ENCODE results near the gene PRAC2. TPM values are rescaled to one million over a fixed set of nuclear protein-coding genes. Genes with fewer than 3 reads are reported as not detected.

The PRAC2 gene
- total RNA-seq, 1 donor from 2014 or later = not detected

- DNase-seq (ENCODE audit: low read depth in 2 of 2) = no peak
Measured at GRCh38 chr17:48733632-48734328, 10.8 kb downstream of the PRAC2 start.

DNA sequence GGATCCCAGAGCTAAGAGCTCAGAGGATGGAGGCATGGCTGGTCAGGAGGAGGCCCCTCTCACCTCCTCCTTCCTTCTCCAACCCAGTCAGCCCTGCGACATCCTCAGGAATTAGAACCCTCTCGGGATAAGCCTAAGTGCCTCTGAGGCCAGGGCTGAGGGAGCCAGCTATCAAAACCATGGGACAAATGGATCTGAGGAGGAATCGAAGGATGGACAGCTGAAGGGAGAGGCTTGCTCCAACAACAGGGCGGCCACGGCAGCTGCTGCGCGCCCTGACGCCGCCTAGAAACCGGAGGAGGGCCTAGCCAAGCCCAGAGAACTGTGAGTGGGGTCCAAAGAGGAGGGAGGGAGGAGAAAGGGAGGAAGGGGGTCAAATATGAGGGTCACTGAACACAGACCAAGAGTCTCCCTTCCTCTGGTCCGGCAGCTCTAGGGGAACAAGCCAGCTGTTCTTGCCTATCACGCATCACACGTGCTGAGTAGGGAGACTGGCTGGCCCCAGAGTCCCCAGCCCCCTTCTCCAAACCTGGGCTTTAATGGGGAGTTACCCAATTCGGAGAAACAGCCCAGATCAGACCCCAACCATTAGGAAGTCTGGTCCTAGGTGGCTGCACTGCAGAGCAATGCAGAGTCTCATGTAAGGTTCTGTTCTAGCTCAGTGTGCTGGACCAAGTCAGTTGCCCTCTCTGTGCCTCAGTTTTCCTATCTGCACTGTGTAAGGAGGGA is 11.5 kb downstream of the PRAC2 start:
- no peak for DNase-seq (ENCODE audit: low read depth in 2 of 2)

DNA sequence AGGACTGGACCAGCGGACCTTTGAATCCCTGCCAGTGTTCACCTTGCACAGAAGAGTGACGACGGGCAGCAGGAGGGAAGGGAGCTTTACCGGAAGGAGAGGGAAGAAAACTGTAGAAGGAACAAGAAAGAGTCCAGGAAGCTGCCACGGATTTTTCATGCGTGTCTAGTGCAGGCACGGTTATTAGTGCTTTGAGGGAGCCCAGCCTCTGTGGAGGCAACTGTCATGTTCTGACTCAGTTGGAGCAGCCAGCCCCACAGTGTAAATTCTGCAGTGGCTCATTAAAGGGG is 12.0 kb downstream of the PRAC2 start:
- no peak for DNase-seq (ENCODE audit: low read depth in 2 of 2)

DNA sequence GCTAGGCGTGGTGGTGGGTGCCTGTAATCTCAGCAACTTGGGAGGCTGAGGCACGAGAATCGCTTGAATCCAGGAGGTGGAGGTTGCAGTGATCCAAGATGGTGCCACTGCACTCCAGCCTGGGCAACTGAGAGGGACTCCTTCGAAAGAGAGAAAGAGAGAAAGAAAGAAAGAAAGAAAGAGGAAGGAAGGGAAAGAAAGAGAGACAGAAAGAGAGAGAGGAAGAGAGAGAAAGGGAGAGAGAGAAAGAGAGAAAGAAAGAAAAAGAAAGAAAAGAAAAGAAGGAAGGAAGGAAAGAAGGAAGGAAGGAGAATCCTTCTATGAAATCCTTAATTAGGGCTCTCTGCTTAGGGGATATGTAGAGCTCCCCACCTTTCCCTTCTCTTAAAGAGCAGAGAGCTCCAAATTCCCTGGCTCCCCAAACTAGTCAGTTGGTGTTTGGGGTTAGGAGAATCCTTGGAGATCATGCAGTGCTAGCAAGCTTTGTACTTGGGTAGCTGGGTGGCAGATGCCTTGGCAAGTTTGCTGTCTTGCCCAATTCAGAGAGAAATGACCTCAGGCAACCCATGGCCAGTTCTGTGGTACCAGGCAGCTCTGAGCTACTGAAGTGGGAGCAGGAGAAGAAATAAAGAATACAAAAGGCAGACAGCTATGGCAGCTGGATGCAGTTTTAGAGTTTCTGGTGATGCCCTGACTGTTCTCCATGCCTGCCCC is 14.5 kb downstream of the PRAC2 start:
- no peak for DNase-seq (ENCODE audit: low read depth in 2 of 2)

- no peak for DNase-seq (ENCODE audit: low read depth in 2 of 2)
Measured at GRCh38 chr17:48738424-48738802, 15.4 kb downstream of the PRAC2 start.

- no peak for DNase-seq (ENCODE audit: low read depth in 2 of 2)
Measured at GRCh38 chr17:48738803-48739526, 16.0 kb downstream of the PRAC2 start.

GRCh38 chr17:48740537-48740936 is 17.6 kb downstream of the PRAC2 start:
- DNase-seq (ENCODE audit: low read depth in 2 of 2) = no peak

DNA sequence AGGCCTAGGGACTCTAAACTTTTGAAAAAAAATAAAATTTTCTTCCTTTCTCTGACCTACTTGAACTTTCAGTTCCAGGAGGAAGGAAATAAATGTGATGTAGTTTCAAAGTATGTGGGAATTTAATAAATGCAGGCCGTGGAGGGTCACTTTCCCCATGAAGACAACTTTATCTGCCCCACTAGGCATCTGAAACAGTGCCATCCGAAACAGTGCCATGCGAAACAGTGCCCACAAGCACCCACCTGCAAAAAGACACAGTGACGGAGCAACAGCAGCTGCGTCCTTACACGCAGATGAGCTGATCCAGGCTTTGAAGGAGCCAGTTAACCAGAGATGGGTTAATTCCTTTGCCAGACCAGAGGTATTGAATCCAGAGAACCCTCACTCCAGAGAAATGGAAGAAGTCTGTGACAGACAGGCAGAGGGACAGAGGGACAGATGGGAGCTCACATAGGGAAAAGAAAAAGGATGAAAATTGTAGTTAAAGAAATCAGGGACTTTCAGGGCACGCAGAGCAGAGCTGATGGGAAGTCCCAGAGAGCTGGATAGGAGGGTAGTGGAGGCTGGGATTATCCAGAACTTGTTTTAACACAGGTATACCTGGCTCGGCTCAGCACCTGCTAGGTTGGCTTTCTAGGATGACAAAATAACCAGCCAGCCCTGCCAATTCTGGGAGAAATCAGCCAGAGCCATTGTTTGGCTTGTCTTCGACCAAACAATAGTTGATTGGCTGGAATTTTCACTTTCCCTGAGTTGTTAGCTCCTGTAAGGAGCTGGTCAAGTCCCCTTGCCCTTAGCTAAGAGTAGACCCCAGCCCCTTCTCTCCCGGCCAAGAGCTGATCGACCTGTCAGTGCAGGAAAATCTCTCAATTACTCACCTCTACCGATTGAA is 22.6 kb downstream of the PRAC2 start:
- DNase-seq (ENCODE audit: low read depth in 2 of 2) = no peak

- no peak for DNase-seq (ENCODE audit: low read depth in 2 of 2)
Measured at GRCh38 chr17:48746916-48747444, 24.0 kb downstream of the PRAC2 start.

DNA sequence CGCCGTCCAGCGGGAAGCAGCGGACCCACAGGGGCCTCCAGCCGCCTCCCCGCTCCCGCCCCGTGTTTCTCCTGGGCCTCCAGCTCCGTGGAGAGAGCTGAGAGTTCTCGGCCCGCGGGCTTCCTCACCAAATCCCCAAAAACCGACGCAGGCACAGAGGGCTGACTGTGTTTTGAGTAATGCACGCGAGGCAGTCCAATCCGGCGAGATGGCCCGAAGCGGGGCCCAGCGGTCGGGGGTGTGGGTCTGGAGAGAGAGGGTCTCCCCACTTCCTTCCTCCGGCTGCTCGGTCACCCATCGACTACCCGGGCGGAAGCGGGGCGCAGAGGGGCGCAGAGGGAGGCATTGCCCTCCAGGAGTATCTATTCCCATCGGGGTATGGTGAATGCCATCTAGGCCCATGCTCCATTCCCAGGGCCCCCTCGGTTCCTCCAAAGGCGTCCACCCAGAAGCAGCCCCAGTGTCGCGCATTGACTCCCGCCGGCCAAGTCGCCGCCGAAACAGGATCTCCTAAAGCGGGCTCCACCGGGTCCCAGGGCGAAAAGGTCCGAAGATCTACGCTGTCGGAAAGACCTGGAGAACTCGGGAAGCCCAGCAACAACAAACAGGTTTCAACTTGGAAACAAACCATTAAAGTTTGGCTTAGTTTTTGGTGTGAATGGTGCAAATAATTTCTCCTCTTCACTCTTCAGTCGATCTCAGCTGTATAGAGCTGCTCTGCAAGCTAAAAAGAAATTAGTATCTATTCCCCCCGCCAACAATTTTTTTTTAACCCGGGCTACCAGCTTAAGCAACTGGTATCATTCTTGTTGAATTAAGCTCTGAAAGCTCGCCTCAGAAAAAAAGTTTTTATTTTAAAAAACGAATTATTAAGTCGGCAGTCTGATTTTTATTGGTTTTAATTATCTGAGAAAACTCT is 24.7 kb downstream of the PRAC2 start:
- no peak for DNase-seq (ENCODE audit: low read depth in 2 of 2)

- DNase-seq (ENCODE audit: low read depth in 2 of 2) = no peak
Measured at GRCh38 chr17:48748718-48749566, 26.0 kb downstream of the PRAC2 start.

DNA sequence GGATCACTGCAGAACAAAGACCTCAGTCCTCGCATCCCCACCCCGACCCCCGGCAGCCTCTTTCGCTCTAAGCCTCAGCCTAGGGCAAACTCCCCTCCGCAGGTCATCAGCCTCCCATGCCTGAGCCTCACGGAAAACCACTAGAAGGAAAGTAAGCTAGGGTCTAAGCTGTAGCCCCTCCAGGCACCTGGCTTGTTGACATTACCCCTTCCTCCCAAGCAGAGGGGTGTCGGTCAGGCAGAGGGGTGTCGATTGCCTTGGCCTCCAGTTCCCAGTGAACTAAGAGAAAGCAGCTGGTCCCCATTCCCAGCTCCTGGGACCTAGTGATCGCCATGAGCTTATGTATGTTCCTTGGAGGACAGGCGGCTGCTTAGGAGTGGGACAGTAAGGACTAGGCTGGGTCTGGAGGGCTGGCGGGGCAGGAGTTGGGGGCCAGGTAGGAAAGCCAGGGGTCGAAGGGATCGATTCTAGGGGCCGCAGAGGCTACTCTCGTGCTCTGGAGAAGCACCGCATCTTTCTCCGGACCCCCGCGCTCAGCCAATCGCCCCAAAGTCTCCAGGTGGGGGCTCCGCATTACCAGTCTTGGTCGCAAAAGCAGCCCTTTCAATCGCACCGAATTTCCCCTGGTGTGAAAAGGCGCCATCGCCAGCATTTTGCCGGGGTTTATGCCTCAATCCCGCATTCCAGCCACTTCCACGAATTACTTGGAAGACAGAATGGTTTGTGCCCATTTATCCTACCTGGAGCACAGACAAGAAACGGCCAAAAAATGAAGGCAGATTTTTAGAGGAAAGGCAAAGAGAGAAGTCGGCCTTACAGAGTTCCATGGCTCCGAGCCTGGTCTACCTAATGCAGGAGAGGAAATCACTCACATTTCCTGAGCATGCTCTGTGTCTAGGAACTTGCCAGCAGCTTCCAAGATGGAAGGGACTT is 26.9 kb downstream of the PRAC2 start:
- no peak for DNase-seq (ENCODE audit: low read depth in 2 of 2)

- DNase-seq (ENCODE audit: low read depth in 2 of 2) = no peak
Measured at GRCh38 chr17:48751172-48751571, 28.2 kb downstream of the PRAC2 start.

- DNase-seq (ENCODE audit: low read depth in 2 of 2) = no peak
Measured at GRCh38 chr17:48751733-48752398, 28.9 kb downstream of the PRAC2 start.

DNA sequence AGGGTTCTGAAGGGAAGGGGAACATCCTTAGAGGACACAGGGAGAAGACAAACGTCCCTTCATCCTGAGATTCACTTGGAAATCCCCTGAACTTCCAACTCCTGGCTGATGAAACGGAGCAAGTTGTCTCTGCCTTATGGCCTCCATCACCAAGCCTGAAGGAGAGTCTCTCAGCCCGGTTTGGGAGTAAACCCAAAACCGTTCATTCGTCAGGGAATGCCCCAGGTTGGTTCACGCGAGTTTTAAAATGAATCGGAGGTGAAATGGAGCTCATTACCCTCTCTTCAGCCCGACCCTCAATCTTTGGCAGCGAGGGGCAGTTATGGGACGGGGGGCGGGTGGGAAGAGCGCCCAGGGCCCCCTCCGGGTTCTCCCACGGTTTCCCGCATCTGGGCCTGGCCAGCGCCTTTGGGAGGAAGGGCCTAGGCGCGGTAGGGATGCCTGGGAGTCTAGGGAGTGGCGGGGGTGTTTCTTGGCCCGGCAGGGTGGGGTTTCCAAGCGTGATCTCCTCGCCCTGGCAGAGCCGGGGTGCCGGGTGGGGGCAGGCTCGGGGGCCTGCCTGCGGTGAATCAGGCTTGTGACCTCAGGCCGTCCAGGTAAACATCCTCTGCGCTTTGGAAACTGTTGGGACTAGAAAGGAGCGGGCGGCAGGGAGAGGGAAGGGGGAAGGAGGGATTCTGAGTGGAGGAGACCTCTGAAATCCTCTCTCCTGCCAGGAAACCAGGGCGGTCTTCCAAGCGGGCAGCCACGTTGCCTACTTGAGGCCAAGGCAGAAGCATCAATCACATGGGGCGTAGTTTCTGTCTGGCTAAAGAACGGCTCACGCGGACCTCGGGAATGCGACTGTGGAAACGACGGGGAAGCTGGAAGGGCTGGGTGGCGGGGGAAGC is 29.7 kb downstream of the PRAC2 start:
- DNase-seq (ENCODE audit: low read depth in 2 of 2) = no peak
